GM21367 (cell line): ENCODE measurements around the gene TTC27.
"Not testable (repeated sequence)": the region's sequence is repeated elsewhere in the genome, so short reads cannot be mapped to it uniquely, and the experiment has no call there.

ENCODE experiments used
- ATAC-seq: cut with Tn5 transposase; IDR thresholded peaks from one replicate; pipeline ENCODE4 v1.9.1; 2021; ENCODE audit not compliant: unreplicated experiment

Gene TTC27

GRCh38 chr2:32752205-32752604 lies 124.4 kb downstream of the TTC27 start:
- no peak for ATAC-seq

GRCh38 chr2:32752952-32753351 lies 125.1 kb downstream of the TTC27 start:
- no peak for ATAC-seq

GRCh38 chr2:32754676-32755075 lies 126.8 kb downstream of the TTC27 start:
- ATAC-seq: not testable (repeated sequence)

- no peak for ATAC-seq
These were observed 127.8 kb downstream of the TTC27 start for GRCh38 chr2:32755666-32756065.

GRCh38 chr2:32756074-32756727 lies 128.4 kb downstream of the TTC27 start:
- no peak for ATAC-seq

GRCh38 chr2:32758232-32758631 lies 130.4 kb downstream of the TTC27 start:
- no peak for ATAC-seq

GRCh38 chr2:32760628-32761027 lies 132.8 kb downstream of the TTC27 start:
- ATAC-seq: no peak

GRCh38 chr2:32768387-32769174 lies 140.7 kb downstream of the TTC27 start:
- no peak for ATAC-seq

GRCh38 chr2:32770360-32770759 lies 142.5 kb downstream of the TTC27 start:
- no peak for ATAC-seq

GRCh38 chr2:32772638-32773447 lies 145.0 kb downstream of the TTC27 start:
- no peak for ATAC-seq

GRCh38 chr2:32773448-32773808 lies 145.6 kb downstream of the TTC27 start:
- ATAC-seq: no peak

GRCh38 chr2:32775954-32776353 lies 148.1 kb downstream of the TTC27 start:
- no peak for ATAC-seq

GRCh38 chr2:32777714-32778113 lies 149.9 kb downstream of the TTC27 start:
- no peak for ATAC-seq

GRCh38 chr2:32780961-32781360 lies 153.1 kb downstream of the TTC27 start:
- ATAC-seq: no peak

- ATAC-seq: no peak
These were observed 155.6 kb downstream of the TTC27 start for GRCh38 chr2:32783469-32783868.

GRCh38 chr2:32783933-32784332 lies 156.1 kb downstream of the TTC27 start:
- ATAC-seq: no peak

GRCh38 chr2:32787207-32787606 lies 159.4 kb downstream of the TTC27 start:
- no peak for ATAC-seq

GRCh38 chr2:32788114-32788513 lies 160.3 kb downstream of the TTC27 start:
- no peak for ATAC-seq

- no peak for ATAC-seq
These were observed 164.6 kb downstream of the TTC27 start for GRCh38 chr2:32792416-32792815.

- ATAC-seq: no peak
These were observed 171.0 kb downstream of the TTC27 start for GRCh38 chr2:32798829-32799228.

GRCh38 chr2:32801741-32802140 lies 173.9 kb downstream of the TTC27 start:
- no peak for ATAC-seq

- no peak for ATAC-seq
These were observed 175.0 kb downstream of the TTC27 start for GRCh38 chr2:32802877-32803276.
